Coronary artery (tissue), 2 donors: ENCODE results near the gene PIF1.

ENCODE experiments used
- DNase-seq: peaks from one replicate; pipeline ENCODE4 v3.0.0-alpha.2; 2017; ENCODE audit warnings: low spot score
- H3K27ac ChIP-seq, 2 donors: fragments of 200-600 bp; sonication (generic); one replicate each; pipeline ENCODE4 v1.5.1; 2016 to 2019
- H3K4me3 ChIP-seq: fragments of 200-600 bp; sonication (generic); 2 replicates; pipeline ENCODE4 v1.5.1; 2016; ENCODE audit warnings: mild to moderate bottlenecking, moderate library complexity
- TF ChIP-seq, protein P1 (sequence below): fragments of 200-600 bp; sonication (generic); IDR thresholded peaks from one replicate; pipeline ENCODE4 v1.5.1; 2019; ENCODE audit warnings: antibody characterized with exemption

The PIF1 gene

DNA sequence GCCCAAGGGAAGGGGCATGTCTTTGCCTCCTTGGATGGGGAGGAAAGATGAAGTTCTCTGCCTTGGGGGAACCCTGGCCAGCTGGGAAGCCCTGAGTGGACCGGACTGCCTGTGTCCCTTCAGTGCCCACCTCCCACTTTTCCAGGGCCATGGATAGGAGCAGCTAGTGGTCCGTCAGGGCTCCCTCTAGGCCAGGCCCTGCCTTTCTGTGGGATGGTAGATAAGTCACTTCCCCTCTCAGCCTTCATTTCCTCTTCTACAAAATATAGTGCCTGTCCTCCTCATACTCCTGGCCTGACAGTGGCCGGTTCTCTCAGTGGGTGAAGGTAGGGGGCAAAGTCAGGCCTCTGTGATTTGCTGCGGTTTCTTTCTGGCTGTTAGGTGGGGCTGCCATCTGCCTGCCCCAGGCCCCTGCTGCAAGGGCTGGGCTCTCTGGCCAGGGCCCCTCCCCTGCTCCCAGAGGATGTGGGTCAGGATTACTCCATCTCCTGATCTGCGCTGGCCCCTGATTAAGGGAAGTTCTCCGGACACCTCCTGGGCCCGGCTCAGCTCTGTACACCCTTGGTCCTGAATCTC lies 17.6 kb upstream of the PIF1 start:
- TF ChIP-seq, protein P1, sequence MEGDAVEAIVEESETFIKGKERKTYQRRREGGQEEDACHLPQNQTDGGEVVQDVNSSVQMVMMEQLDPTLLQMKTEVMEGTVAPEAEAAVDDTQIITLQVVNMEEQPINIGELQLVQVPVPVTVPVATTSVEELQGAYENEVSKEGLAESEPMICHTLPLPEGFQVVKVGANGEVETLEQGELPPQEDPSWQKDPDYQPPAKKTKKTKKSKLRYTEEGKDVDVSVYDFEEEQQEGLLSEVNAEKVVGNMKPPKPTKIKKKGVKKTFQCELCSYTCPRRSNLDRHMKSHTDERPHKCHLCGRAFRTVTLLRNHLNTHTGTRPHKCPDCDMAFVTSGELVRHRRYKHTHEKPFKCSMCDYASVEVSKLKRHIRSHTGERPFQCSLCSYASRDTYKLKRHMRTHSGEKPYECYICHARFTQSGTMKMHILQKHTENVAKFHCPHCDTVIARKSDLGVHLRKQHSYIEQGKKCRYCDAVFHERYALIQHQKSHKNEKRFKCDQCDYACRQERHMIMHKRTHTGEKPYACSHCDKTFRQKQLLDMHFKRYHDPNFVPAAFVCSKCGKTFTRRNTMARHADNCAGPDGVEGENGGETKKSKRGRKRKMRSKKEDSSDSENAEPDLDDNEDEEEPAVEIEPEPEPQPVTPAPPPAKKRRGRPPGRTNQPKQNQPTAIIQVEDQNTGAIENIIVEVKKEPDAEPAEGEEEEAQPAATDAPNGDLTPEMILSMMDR, result no peak
- peak overlapping the region; percentile 95 to 100 for H3K27ac ChIP-seq
- peak overlapping the region; percentile 99 for H3K4me3 ChIP-seq
- peak; percentile 84 for DNase-seq

DNA sequence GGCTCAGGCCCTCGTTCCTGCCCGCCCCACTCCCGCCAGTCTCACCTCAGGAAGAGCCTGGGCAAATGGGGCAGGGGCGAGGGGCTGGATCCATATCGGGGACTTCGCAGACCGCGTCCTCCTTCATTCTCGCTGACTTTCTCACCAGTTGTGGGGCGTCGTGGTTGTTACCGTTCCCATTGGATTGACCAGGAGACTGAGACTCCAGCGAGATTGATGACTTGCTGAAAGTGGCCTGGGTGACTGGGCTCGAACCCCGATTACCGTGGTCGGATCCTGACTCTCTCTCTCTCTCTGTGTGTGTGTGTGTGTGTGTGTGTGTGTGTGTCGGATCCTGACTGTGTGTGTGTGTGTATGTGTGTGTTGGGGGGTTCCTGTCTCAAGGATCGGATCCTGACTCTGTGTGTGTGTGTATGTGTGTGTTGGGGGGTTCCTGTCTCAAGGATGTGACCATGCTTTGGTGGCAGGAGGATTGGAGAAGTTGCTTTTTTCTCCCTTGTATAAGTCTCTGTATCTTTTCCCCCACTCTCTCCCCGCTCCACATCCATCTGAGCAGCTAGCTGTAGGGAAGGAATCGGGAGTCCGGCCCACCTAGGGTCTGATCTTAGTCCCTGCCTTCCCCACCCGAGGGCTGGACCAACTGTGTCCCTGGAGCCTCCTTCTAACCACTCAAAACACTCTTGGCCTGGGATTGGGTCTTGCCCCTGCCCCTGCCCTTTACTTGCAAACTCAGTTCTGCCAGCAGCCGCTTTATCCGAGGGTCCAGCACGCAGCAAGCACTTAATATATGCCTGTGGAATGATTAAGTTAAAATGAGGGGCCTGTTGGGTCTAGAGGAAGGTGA lies 16.9 kb upstream of the PIF1 start:
- peak; percentile 84 for DNase-seq
- TF ChIP-seq, protein P1, result no peak
- H3K4me3 ChIP-seq, result peak overlapping the region; percentile 99
- H3K27ac ChIP-seq, result peak overlapping the region; percentile 95 to 100

DNA sequence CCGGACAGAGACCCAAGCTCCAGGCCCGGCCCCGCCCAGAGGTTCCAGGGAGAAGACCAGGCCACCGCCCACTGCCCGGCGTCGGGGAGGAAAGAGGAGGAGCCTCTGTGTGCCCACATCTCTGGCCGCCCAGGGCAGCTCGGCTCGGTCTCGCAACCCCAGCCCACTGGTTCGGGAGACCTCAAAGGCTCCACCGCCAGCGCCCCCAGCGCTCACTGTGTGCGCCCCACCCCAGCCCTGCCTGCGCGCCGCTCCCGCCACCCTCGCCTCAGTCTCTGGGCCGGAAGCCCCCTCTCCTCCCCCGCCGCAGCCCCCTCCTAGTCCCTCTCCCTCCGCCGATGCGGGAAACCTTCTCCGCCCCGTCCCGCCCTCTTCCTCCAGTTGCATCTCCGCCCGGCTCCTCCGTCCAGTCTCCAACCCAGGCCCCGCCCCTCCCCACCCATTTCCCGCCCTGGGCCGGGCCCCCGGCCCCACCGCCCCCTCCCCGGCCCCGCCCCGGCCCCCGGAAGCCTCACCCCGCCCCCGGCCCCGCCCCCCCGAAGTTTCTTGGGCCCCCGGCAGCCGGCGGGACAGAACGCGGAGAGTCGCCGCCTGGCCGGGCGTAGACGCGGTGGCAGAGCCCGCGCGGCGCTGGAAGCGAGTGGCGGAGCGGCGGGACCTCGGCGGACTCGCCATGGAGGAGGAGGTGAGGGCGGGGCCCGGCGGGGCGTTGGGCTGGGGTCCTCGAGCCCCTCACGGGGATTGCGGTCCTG lies 16.1 kb upstream of the PIF1 start, which contains the start of gene PLEKHO2:
PLEKHO2 (plus strand) TSS at position 572 of the 752 bp plus-strand sequence; CDS start at position 674, 102 bp downstream.
- H3K27ac ChIP-seq, result peak within 1 kb of the TSS; percentile 95 to 100
- DNase-seq, result peak; percentile 98
- TF ChIP-seq, protein P1, result no peak
- H3K4me3 ChIP-seq, result peak within 1 kb of the TSS; percentile 99

DNA sequence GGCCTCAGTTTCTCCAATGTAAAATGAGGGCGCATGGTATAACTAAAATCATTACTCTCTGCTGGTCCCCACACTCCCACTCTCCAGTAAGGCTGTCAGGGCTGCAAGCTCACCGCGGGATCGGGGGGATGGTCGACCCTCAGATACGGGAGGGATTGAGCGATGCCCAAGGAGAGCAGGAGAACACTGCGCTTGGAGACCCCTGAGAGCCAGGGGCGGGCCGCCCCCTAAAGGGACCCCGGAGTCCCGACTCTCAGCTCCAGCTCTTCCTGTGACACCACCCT lies 15.6 kb upstream of the PIF1 start:
- Histone ChIP-seq H3K27ac (peak overlapping the region; percentile 95 to 100), H3K4me3 (peak overlapping the region; percentile 99)
- TF ChIP-seq, protein P1, result no peak
- no peak for DNase-seq

DNA sequence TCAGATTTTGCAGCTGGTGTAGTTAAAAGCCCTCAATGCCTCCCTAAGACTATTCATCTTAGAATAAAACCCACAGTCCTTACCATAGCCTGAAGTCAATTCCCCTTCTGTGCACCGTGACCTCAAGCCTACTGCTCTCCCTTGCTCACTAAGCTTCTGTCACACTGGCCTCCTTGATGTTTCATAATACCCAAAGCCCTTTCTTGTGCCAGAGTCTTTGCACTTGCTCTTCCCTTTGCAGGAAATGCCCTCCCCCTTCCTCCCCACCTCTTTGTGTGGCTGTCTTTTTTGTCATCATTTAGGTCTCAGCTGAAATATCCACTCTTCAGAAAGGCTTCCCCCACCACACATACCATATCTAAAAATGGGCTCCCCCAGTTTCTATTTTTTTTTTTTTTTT lies 12.1 kb upstream of the PIF1 start:
- no peak for DNase-seq
- H3K4me3 ChIP-seq, result no peak overlapping the region
- TF ChIP-seq, protein P1, result no peak
- H3K27ac ChIP-seq, result no peak overlapping the region

DNA sequence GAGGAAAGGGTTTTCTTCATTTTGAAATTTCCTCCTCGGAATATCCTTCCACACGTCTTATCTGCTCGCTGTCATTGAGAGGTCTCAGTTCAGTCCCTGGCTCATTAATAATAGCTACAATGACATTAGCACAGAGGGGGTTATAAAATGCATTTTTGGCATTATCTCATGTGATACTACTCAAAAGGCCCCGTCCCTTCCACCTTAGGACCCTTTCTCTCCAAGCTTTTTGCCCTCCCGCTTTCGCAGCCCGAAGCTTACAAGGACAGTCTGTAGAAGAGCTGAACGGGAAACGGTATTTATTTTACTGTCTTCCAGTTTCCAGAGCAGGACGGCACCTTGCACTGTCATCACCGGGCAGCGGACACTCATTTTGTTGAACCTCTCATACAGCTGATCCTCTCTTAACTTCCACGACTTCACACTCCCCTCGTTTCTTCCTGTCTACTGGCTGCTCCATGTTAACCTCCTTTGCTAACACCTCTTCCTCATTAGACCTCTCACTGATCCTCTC lies 10.6 kb upstream of the PIF1 start:
- no peak for DNase-seq
- TF ChIP-seq, protein P1, result peak; percentile 10
- peak overlapping the region; percentile 54 for H3K4me3 ChIP-seq
- H3K27ac ChIP-seq, result peak overlapping the region in 1 of 2 donors; percentile 83
